Medulla oblongata (tissue), 1 donor: ENCODE measurements around the gene PURA.

Experiments used
- DNase-seq: peaks from one replicate; pipeline ENCODE4 v3.0.0-alpha.2; 2015; ENCODE audit errors: extremely low spot score

PURA gene

DNA sequence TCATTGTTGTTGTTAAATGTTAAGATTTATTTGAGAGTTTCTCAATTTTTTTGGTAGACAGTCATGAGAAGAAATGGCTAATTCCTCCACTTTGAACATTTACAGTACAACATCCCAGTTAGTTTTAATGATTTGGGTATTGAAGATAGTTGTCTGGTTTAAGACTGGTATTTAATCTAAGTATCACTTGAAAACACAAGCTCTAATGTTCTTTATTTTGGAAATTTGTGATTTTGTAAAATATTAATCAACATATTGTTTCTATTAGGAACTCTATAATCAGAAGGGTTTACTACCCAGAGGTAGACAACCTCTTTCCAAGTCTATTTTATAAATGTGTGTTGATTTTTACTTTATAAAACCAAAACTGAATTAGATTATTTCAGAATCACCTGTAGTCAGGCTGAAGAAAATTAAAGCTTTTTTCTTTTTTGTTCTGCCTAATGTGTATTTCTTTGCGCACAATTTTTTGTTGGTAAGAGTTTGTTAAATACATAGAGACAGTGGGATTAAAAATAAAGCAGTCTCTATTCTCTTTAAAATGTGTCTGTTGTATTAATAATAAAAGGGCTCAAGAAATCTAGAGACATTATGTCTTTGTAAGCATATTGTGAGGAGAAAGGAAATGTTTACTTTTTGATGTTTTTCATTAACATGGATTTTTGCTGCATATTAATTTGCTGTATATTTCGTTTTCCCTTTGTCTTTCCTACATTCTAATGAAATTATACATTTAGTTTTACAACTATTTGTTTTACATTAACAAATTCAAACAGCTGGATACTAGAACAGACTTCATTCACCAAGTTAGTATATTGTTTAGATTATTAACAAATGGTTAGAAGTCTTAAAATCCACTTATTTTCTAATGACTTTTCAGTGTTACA, 3.9 kb upstream of the PURA start:
- DNase-seq = no peak

DNA sequence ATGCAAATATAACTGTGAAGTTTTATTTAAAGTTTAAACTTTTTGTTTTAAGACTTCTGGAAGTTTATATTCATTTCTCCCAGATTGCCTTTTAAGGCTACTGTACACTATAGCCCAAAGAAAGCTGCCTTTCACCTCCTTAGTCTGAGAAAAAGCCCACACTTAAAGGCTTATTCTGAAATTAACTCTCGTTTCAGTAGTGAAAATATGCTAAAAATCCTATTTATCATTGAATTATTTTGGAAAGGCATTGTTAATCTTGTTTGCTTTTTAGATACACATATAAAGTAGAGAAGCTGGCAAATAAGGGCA, 3.3 kb upstream of the PURA start:
- DNase-seq = no peak

DNA sequence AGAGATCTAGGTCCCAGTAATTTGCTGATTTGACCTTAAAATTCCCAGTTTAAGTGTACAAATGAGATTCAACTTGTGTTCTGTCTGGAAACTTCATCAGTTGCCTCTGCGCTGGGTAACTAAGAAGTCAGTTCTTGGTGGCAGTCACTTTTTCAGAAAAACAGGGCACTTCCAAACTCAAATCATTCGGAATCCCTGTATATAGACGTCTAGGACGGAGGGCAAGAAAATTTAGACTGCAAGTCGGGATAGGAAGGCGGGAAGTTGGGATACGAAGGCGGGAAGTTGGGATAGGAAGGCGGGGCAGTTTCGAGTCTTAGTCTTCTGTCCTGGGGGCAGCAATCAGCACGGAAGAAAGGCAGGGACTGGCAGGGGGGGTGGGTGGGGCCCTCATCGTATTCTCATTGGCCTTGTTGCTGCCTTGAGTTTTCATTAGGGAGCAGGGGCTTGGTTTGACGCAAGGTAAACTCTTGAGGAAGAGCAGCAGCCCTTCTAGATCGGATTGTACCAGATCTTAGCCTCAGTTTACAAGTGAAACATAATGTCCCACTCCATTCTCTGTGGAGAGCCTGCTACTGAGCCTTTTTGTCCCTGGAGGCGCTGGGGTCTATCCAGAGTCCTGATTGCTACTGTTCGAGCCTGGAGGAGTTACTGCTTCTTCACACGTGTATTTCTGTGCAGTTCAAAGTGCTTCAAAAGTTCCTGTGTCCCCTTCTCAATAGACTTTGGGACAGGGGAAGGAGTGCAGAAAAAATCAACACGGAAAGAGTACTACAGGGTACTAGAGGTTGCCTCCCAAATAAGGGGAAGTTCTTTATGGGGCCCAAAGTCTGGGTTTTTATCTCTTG, 2.7 kb upstream of the PURA start:
- DNase-seq = no peak

DNA sequence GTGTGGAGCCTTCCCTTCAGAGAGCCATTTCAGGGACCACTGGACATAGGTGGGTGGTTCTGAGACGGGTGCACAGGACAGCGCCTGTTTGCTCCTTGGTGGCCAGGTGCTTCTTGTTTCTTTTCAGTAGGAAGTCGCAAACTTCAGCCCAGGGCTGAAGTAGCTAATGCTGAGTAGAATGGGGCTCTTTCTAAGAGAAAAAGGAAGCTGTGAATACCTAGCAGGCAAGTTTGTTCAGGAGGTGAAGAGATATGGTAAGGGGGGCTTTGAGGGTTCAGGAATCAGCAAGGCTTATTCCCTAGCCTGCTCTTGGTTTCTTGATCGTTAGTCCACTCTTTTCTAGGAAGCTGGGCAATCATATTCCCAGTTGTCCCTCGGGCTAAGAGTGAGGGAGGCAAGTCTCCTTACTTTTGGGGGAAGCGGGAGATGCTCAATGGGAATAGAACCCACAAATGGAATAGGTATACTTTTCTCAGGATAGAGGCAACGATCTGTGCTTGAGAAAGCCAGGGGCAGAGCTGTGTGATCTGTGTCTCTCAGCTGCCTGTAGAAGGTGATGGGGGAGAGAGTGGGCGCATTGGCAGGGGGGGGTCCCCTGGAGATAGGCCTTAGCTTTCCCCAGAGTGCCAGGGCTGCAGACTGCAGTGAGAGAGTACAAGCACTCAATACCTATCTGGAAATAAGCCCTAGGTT, 1.9 kb upstream of the PURA start:
- no peak for DNase-seq

DNA sequence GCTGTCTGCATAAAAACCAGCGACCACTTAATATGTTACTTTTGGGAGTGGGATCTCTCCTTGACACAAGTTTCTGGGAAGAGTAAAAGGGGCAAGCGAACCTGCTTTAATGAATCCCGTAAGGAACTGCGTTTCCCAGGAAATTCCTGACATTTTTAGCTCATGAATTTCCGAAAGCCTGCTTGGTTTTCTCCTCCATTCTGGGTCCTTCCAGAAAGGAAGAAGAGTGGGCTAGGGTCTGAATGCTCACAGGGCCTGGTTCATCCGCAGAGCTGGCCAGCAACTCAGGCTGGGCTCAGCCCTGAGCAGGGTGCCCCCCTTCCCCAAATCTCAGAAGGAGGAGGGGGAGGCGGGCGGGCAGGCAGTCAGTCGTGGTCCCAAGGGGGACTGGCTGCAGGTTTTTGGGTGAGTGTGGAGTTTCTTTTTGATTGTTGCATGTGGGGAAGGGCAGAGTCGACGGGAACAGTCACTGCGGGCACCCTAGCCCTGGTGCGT, 1.2 kb upstream of the PURA start:
- no peak for DNase-seq

DNA sequence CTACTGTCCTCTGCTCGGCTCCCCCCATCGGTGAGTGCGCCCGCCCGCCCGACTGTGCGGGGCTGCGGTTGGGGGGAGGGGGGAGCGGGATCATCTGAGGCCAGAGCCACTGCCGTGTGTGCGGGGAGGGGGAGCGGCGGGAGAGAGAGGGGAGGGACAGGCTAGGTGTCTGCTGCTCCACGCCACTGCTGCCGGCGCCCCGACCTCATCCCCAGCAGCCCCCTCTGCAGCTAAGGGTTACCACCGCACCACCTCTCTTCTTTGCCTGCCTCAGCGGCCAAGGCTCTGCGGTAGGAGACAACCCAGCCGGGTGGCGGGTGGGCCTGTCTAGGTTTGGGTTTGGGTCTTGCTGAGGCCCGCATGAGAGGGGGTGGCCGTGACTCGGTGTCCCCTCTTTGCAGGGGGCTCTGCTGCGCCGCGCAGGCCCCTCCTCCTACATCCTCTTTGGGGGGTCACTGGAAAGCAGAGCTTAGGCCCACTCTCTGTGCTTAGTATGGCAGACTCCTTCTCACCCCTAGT, 670 bp upstream of the PURA start:
- no peak for DNase-seq

DNA sequence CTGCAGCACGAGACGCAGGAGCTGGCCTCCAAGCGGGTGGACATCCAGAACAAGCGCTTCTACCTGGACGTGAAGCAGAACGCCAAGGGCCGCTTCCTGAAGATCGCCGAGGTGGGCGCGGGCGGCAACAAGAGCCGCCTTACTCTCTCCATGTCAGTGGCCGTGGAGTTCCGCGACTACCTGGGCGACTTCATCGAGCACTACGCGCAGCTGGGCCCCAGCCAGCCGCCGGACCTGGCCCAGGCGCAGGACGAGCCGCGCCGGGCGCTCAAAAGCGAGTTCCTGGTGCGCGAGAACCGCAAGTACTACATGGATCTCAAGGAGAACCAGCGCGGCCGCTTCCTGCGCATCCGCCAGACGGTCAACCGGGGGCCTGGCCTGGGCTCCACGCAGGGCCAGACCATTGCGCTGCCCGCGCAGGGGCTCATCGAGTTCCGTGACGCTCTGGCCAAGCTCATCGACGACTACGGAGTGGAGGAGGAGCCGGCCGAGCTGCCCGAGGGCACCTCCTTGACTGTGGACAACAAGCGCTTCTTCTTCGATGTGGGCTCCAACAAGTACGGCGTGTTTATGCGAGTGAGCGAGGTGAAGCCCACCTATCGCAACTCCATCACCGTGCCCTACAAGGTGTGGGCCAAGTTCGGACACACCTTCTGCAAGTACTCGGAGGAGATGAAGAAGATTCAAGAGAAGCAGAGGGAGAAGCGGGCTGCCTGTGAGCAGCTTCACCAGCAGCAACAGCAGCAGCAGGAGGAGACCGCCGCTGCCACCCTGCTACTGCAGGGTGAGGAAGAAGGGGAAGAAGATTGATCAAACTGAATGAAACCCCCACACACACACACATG, 654 bp downstream of the PURA start:
- peak; percentile 42 for DNase-seq

DNA sequence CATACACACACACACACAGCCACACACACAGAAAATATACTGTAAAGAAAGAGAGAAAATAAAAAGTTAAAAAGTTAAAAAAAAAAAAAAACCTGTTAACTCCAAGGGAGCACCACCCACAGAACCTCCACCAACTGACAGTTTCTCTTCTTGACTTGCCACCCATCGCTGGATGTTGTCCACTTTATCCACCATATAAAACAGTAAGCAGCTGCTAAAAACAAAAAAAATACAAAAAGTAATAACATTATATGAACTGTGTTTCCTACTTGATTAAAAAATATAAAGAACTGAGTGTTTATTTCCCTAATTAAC, 1.2 kb downstream of the PURA start:
- DNase-seq = no peak

DNA sequence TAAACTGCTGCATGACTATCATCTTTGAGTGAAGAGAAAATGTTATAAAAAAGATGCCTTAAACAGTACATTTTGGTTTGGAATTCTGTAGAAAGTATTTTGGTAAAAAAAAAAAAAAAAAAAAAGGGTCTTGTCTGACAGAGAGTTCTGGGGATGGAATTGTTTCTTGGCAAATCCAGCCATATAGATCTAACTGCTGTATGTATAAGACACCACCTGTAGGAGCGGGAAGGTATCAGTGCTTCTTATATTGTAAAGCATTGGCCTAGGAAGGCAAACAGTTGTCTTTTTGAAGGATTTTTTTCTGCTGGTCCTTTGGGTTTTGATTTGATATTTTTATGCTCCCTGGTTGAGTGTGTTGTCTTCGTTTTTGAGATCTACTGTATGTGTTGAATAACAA, 2.8 kb downstream of the PURA start:
- no peak for DNase-seq

DNA sequence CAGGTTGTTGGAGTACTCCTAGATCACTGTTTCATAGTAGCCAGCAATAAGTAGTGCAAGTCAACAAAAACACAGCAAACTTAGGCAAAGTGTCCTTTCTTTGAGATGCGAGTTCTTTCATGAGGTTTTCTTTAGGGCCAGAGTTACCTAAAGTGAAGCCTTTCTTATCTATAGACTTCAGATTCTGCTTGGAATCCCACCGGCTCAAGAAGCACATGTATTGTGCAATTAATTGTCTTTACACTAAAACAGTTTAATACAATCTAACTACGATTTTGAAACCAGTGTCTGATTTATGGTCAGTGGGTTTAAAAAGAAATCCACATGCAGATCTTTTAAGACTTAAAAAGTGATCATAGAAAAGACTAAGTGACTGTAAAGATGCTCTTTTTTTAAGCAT, 3.6 kb downstream of the PURA start:
- DNase-seq = no peak

DNA sequence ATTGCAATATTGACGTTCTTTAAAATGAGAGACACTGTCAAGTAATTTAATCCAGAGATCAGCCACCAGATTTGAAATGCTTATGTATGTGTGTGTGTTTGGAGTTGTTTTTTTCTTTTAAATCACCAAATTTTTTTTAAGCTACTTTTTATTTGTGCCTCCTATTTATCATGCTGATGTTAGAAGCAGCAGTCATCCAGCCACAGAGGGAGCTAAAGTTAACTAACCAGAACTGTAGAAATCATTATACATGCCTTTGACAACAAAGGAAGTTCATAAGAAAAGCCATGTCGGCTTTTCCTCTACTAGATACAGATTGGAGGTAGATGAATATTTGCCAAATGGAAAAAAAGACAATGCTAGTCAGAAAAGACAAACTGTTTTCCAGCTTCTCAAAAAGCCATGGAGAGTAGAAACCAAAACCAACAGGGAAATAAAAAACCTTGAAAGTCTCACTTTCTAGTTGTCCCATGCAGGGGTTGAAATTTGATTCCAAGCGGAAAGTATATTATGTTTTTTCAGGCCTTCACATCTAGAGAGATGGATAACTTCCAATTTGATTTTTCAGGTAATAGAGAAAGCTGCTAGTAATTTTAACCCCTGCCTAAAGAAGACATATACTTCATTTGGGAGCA, 4.5 kb downstream of the PURA start:
- DNase-seq = no peak

DNA sequence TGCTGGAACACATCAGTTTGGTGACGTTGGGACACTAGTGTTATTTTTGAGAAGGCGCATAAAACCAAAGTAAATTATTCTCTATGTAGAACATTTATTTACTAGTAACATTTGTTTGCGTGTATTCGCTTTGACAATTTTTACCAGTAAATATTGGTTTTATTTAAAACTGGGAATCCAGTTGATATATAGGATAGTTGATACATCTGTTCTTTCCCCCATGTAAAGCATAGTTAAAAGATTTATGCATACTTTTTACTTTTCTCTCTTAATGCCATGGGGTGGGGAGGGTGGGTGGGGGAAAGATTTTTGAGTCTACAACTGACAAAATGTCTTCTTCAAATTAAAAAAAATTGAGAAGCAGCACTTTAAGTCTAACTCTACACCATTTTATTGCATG, 11.7 kb downstream of the PURA start, which contains the start of gene IGIP:
Gene IGIP (plus strand): TSS at position 301 of the 400 bp plus-strand sequence. CDS start 2,540 bp downstream, outside the sequence.
- DNase-seq = no peak

DNA sequence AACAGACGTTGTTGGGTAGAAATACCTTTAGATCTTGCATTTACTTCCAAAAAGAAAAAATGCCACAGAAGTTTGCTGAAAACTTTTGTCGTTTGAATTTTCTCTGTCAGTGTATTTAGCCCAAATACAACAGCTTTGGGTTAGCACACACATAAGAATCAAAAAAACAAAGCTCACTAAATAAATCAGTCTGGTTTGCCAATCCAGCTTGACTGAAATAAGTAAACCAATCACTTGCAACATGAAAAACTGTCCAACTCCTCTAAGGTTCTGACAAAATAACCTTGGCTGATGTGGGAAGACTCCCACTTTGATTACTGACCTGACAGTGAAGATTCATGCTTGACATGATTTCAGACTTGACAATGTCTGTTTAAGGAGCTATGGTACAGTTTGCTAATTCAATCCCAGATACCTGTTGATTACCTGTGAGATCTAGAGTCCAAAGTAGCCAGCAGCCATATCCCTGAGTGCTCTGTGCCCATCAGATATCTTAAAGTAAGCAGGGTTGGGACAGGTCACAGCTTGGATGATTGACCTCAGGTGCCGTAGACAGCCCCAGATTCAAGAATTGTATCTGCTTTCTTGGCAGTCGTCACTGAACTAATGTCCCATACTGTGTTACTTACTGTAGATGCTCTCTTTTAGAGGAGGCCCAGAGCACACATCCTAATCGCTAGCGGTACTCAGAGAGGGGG, 12.6 kb downstream of the PURA start:
- DNase-seq = no peak

DNA sequence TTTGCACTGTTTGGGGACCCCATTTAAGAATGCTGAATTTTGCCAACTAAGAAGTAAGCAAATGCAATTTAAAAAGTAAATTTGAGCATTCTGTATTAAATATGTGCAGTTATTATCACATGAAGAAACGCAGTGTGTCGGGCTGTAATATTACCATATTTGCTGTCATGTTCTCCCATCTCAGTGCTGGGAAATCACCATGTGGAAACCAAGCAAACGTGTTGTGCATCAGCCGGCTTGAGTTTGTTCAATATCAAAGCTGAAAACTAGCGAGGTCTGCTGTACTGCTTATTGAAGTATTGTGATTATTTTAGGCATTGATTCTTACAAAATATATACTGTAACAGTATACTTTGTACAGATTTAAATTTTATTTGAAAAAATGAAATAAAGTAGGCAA, 14.5 kb downstream of the PURA start:
- DNase-seq = no peak

DNA sequence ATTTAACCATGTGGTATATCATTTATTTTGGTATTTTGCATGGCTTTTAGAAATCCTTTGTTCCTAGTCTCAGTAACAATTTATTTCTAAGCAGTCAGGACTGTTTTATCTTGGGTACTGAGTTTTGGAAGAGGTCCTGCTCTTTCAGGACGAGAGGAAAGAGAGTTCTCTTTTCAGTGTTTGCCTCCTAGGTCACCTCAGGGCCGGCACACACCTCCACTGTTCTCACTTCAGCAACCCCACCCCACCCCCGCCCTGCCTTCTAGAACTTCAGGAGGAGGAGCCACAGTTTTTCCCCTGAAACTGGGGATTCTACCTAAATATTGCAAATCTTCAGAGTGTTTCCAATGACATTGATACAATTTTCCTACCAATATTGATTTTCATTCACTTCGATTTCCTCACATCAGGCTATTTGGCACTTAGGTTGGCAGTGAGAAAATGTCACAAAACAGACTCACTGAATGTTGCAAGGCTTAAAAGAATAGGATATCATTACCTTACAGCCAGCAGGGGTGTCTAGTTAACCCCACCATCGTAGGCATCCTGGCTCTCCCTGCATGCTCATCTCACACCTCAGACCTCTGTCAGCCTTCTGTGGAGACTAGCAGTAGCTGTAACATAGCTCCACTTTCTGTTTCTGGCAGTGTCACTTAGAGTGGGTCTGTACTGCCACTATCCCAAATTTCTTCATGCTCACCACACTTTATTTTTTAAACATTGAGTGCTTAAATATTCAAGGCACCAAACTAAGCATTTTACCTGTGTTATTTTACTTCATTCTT, 17.2 kb downstream of the PURA start:
- DNase-seq = no peak

DNA sequence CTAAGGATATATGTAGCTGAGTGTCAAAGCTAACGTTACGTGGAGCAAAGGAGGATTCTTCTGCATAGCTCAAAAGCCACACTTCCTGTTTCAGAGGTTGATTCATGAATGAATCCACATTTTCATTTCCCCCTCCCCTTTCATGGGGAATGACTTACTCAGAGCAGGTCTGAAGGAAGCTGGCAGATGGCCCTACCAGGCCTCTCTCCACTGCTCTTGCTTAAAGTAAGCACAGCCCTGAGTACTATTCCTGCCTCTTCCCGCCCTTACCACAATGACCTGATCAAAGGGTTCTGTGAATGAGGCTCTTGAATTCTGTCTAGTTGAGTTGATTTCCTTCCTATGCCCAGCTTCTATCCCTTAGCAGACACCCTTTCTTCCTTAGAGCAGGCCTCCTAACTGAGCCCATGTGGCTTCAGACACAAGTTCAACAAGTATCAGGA, 18.1 kb downstream of the PURA start:
- no peak for DNase-seq

DNA sequence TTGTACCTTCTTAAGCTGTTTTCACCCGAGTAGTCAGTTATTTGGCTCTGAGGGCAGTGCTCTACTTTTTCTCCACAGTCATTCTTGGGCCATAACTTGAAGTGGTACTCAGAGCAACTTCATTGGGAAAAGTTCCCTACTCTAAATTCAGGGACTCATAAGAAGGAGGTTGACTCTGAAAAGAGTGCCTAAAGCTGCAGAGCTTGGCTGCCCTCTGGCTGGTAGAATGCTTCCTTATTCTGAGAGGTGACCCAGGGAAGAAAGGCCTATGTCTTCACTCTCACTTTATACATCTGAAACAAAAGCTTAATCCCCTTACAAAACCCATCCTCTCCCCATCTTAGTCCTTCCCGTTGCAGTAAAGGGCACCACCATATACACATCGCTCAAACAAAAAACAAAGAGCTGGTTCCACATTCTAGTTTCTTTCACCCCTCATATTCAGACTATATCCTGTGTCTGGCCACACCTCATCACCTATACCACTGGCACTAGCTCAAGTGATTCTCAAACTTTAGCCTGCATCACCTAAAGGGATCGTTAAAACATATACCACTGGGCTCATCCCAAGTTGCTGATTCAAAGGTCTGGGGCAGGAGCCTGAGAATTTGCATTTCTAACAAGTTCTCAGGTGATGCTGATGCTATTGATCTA, 19.7 kb downstream of the PURA start:
- no peak for DNase-seq

DNA sequence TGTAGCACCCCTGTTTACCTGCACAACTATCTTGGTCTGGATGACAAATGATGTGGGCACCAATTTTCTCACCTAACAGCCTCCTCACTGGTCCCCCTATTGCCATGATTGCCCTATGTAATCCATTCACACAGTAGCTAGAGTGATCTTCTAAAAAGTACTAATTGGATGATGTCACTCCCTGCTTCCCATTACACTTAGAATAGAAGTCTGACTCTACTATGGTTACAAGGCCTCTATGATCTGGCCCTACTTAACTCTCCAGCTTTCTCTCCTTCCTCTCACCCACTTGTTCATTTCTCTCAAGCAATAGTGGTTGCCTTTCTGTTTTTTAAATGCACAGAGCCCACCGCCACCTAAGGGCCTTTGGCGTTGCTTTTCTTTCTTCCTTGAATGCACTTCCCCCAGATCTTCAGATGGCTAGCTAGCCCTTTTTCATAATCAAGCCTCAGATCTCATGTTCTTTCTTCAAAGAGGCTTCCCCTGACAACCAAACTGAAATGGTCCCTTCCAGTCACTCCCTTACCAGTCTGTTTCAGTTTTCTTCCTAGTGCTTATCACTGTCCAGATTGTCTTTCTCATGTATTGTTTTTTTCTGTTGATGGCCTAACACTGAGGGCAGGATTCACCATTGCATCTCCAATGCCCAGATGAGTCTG, 20.5 kb downstream of the PURA start:
- no peak for DNase-seq
